Breast epithelium (tissue), 3 donors: Measurements from ENCODE around the gene NRXN3.

ENCODE experiments used
- POLR2A ChIP-seq: fragments of 450-650 bp; IDR thresholded peaks from one replicate; pipeline ENCODE4 v1.6.1; 2016; ENCODE audit warnings: antibody characterized with exemption, mild to moderate bottlenecking, moderate library complexity
- TF ChIP-seq, protein P1 (sequence below), 3 donors: fragments of 450-650 bp; IDR thresholded peaks; one replicate each; pipeline ENCODE4 v1.5.1; 2016 to 2017; ENCODE audit warnings: antibody characterized with exemption in 3 of 3, mild to moderate bottlenecking in 3 of 3, moderate library complexity in 3 of 3

DNA sequence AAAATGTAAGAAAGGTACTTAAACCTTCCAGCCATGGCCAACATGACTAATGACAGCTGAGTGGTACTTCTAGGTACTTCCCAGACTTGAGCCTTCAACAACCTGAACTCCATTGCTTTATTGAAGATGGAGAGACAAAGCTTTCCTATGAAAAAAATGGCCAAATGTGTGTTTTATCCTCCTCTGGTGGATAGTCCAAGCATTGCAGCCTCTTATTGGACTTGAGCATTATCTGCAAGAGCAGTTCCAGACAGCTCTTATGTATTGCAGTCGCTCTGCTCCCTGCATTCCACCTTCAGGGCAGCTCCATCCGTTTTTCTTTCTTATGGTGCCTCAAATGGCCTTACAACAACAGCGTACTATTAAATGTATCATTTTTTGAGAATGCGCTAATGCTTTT lies 588.2 kb downstream of the NRXN3 start:
- TF ChIP-seq, protein P1, sequence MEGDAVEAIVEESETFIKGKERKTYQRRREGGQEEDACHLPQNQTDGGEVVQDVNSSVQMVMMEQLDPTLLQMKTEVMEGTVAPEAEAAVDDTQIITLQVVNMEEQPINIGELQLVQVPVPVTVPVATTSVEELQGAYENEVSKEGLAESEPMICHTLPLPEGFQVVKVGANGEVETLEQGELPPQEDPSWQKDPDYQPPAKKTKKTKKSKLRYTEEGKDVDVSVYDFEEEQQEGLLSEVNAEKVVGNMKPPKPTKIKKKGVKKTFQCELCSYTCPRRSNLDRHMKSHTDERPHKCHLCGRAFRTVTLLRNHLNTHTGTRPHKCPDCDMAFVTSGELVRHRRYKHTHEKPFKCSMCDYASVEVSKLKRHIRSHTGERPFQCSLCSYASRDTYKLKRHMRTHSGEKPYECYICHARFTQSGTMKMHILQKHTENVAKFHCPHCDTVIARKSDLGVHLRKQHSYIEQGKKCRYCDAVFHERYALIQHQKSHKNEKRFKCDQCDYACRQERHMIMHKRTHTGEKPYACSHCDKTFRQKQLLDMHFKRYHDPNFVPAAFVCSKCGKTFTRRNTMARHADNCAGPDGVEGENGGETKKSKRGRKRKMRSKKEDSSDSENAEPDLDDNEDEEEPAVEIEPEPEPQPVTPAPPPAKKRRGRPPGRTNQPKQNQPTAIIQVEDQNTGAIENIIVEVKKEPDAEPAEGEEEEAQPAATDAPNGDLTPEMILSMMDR (IDR thresholded peaks at IDR 0.05), result no peak
- no peak for TF ChIP-seq POLR2A
